Mammary epithelial cell (primary cell): ENCODE data around the gene TMEM132D.

Experiments
- CTCF ChIP-seq, 2 donors: IDR thresholded peaks in 1 of 2; conservative IDR thresholded peaks in 1 of 2; 2 replicates each; pipeline ENCODE4 v1.5.1; 2011 to 2012; ENCODE audit warnings: inconsistent platforms in 2 of 2, low read length in 2 of 2, mild to moderate bottlenecking in 2 of 2, control low read depth in 1 of 2, low read depth in 1 of 2; ENCODE audit not compliant: insufficient read depth in 1 of 2; ENCODE audit errors: extremely low read depth in 1 of 2
- EZH2 ChIP-seq: IDR thresholded peaks from 2 replicates; pipeline ENCODE4 v1.6.1; 2012; ENCODE audit warnings: low read length, inconsistent platforms, borderline replicate concordance

- no peak for TF ChIP-seq CTCF (conservative IDR thresholded peaks at IDR 0.05 in 1 of 2, IDR thresholded peaks at IDR 0.05 in 1 of 2; ENCODE audit: extremely low read depth in 1 of 2, insufficient read depth in 1 of 2, low read depth in 1 of 2, low read length in 2 of 2)
- no peak for TF ChIP-seq EZH2
These were observed 63.5 kb downstream of the TMEM132D start for GRCh38 chr12:129840145-129840884.
